Endothelial cell of umbilical vein (primary cell): Measurements from ENCODE around the gene CCDC121. TPM values are rescaled to one million over a fixed set of nuclear protein-coding genes. Genes with fewer than 3 reads are reported as not detected.

ENCODE experiments used
- BruUV-seq: library from RNA; stranded (reverse); fragments of 400-500 nt; replicated peaks from 2 replicates; lab custom pipeline; 2021; lab: Mats Ljungman, UMichigan
- CTCF ChIA-PET: fragments of 300-600, 350-600 bp; sonication (Branson Sonifier 250); formaldehyde crosslinking; loops from one replicate; lab custom pipeline; 2021; ENCODE audit warnings: antibody characterized with exemption, inconsistent platforms; lab: Charles Lee
- POLR2A ChIA-PET: fragments of 300-600, 350-600 bp; sonication (Branson Sonifier 250); formaldehyde crosslinking; loops from one replicate; lab custom pipeline; 2021; ENCODE audit warnings: antibody characterized with exemption, inconsistent platforms; lab: Charles Lee
- DNase-seq: peaks from one replicate; pipeline ENCODE4 v3.0.0-alpha.2; 2011; ENCODE audit warnings: low read depth, low spot score
- FAIRE-seq: peaks from 2 replicates; lab custom pipeline; 2011; peaks lifted over from hg19 to GRCh38; lab: Jason Lieb, UNC
- H2AFZ ChIP-seq: 2 replicates; pipeline ENCODE4 v1.6.0; 2012; ENCODE audit warnings: low read depth, low read length, control low read depth, inconsistent platforms
- H3K27ac ChIP-seq: 2 replicates; pipeline ENCODE4 v1.5.1; 2011; ENCODE audit warnings: low read depth, mild to moderate bottlenecking, control low read depth, low read length, moderate library complexity; ENCODE audit not compliant: insufficient read depth
- H3K27me3 ChIP-seq, 2 experiments: 2 replicates each; pipeline versions ENCODE4 v1.6.0 to v1.6.1; 2011; ENCODE audit warnings: low read length in 2 of 2, mixed read lengths in 1 of 2; ENCODE audit not compliant: control insufficient read depth in 2 of 2, insufficient read depth in 2 of 2
- H3K36me3 ChIP-seq, 2 experiments: 2 replicates in 1 of 2; 3 replicates in 1 of 2; pipeline ENCODE4 v1.5.1; 2011; ENCODE audit warnings: low read length in 2 of 2, mild to moderate bottlenecking in 1 of 2, moderate library complexity in 1 of 2; ENCODE audit not compliant: control insufficient read depth in 2 of 2, insufficient read depth in 2 of 2; ENCODE audit errors: extremely low read depth in 1 of 2
- H3K4me1 ChIP-seq: 3 replicates; pipeline ENCODE4 v1.5.1; 2011; ENCODE audit warnings: mild to moderate bottlenecking, low read length; ENCODE audit not compliant: control insufficient read depth, insufficient read depth; ENCODE audit errors: extremely low read depth
- H3K4me2 ChIP-seq: 2 replicates; pipeline ENCODE4 v1.6.1; 2011; ENCODE audit warnings: low read length, control low read depth, mixed read lengths; ENCODE audit not compliant: insufficient read depth
- H3K4me3 ChIP-seq, 3 experiments: fragments of 200-600 bp in 1 of 3; sonication (generic), shearing (Covaris generic) in 1 of 3; replicated peaks in 1 of 3; 2 replicates each; pipeline ENCODE4 v1.5.1; 2011 to 2016; ENCODE audit warnings: control low read depth in 3 of 3, low read length in 3 of 3, mild to moderate bottlenecking in 2 of 3, inconsistent platforms in 1 of 3, low read depth in 1 of 3, moderate library complexity in 1 of 3; ENCODE audit not compliant: insufficient read depth in 1 of 3
- H3K79me2 ChIP-seq: 2 replicates; pipeline ENCODE4 v1.6.0; 2012; ENCODE audit warnings: low read length, inconsistent platforms; ENCODE audit not compliant: control insufficient read depth, insufficient read depth
- H3K9ac ChIP-seq: replicated peaks from 2 replicates; pipeline ENCODE3; 2011; ENCODE audit warnings: low read length, control low read depth; ENCODE audit not compliant: insufficient read depth; ENCODE audit errors: extremely low read depth
- H3K9me1 ChIP-seq: replicated peaks from 3 replicates; pipeline ENCODE4 v1.6.0; 2011; ENCODE audit warnings: mild to moderate bottlenecking, low read length; ENCODE audit not compliant: control insufficient read depth, insufficient read depth; ENCODE audit errors: extremely low read depth
- H3K9me3 ChIP-seq: replicated peaks from 2 replicates; pipeline ENCODE4 v1.5.1; 2012; ENCODE audit warnings: low read length, inconsistent platforms; ENCODE audit not compliant: control insufficient read depth, insufficient read depth
- H4K20me1 ChIP-seq: replicated peaks from 2 replicates; pipeline ENCODE3; 2011; ENCODE audit warnings: mild to moderate bottlenecking, low read length; ENCODE audit not compliant: control insufficient read depth, insufficient read depth; ENCODE audit errors: extremely low read depth
- EZH2 ChIP-seq: IDR thresholded peaks from 2 replicates; pipeline ENCODE4 v1.6.1; 2012; ENCODE audit warnings: borderline replicate concordance, low read depth, mild to moderate bottlenecking, moderate library complexity, low read length, inconsistent platforms; ENCODE audit not compliant: severe bottlenecking
- FOS ChIP-seq: IDR thresholded peaks from 2 replicates; pipeline ENCODE4 v1.6.1; 2011; ENCODE audit warnings: mild to moderate bottlenecking, low read length, moderate library complexity, borderline replicate concordance; ENCODE audit not compliant: insufficient read depth
- GATA2 ChIP-seq: IDR thresholded peaks from 2 replicates; pipeline ENCODE4 v1.7.0; 2011; ENCODE audit warnings: low read depth, mild to moderate bottlenecking, moderate library complexity, mixed read lengths, low read length; ENCODE audit not compliant: insufficient read length, insufficient read depth
- JUN ChIP-seq: IDR thresholded peaks from 2 replicates; pipeline ENCODE4 v1.6.1; 2011; ENCODE audit warnings: borderline replicate concordance, low read depth; ENCODE audit not compliant: insufficient read length, insufficient read depth
- MYC ChIP-seq: IDR thresholded peaks from one replicate; pipeline ENCODE4 v1.6.1; 2011; ENCODE audit warnings: mild to moderate bottlenecking, low read depth, low read length
- POLR2A ChIP-seq: IDR thresholded peaks from 2 replicates; pipeline ENCODE4 v1.6.1; 2012; ENCODE audit warnings: low read depth, mild to moderate bottlenecking, control low read depth, low read length
- POLR2AphosphoS5 ChIP-seq: IDR thresholded peaks from 2 replicates; pipeline ENCODE4 v1.6.1; 2012; ENCODE audit warnings: low read depth, mild to moderate bottlenecking, control low read depth, low read length, moderate library complexity; ENCODE audit not compliant: insufficient read depth
- dilution Hi-C: fragments of 300-500 bp; cut with MboI; formaldehyde crosslinking; loops from one replicate; pipeline ENCODE4 v1.15.0; 2019; ENCODE audit warnings: low sequenced_read_pairs; ENCODE audit not compliant: extremely low pct_ligation_motif_present
- intact Hi-C: fragments of 100-400 bp; cut with micrococcal nuclease; formaldehyde crosslinking; loops from one replicate; pipeline ENCODE4 v1.10.0; 2022
- polyA plus RNA-seq, 4 experiments: library from polyadenylated mRNA; depleted of rRNA in 3 of 4; stranded (reverse) in 3 of 4; unstranded in 1 of 4; fragments of >200 nt; gene quantifications; 2 replicates each; pipeline versions ENCODE4 v1.2.1 to v1.2.3, GENCODE V29; 2011 to 2012; ENCODE audit warnings: missing spikeins in 1 of 4
- total RNA-seq: library from RNA; stranded (reverse); gene quantifications from 2 replicates; pipeline ENCODE4 v1.2.3, GENCODE V29; 2021
- TF ChIP-seq, protein P1 (sequence below): IDR thresholded peaks from 2 replicates; pipeline ENCODE4 v1.6.1; 2011; ENCODE audit not compliant: insufficient read depth, insufficient read length
- TF ChIP-seq, protein P2 (sequence below), 2 donors: IDR thresholded peaks; 1 replicate in 1 of 2; 2 replicates in 1 of 2; pipeline ENCODE4 v1.5.1; 2011; ENCODE audit warnings: low read length in 2 of 2, mild to moderate bottlenecking in 2 of 2, moderate library complexity in 2 of 2, control low read depth in 1 of 2, inconsistent platforms in 1 of 2, low read depth in 1 of 2; ENCODE audit not compliant: insufficient read depth in 1 of 2; ENCODE audit errors: extremely low read depth in 1 of 2

The CCDC121 gene
- total and polyA plus RNA-seq, 2 donors (not counting 3 experiments of a cell fraction or from before 2014, with no cell fraction given): 0.92 to 3.3 TPM

- Histone ChIP-seq H3K27me3 (no peaks in the 10 kb centered on the region), H3K4me2 (no peak overlapping the region), H3K9me1 (no peaks in the 10 kb centered on the region), H4K20me1 (no peaks in the 10 kb centered on the region), H3K9ac (no peak overlapping the region), H2AFZ (no peak overlapping the region), H3K36me3 (peaks cover 25 to 31% of the 10 kb centered on the region in 2 experiments), H3K4me3 (no peak overlapping the region), H3K27ac (no peak overlapping the region), H3K9me3 (no peaks in the 10 kb centered on the region), H3K4me1 (peaks cover 9% of the 10 kb centered on the region), H3K79me2 (no peaks in the 10 kb centered on the region)
- CTCF ChIA-PET: interaction anchor here (1.5 kb wide), 1 partner anchor 32 kb away, joined by 6 read pairs; no protein-coding TSS in a partner anchor
- DNase-seq (no peak), FAIRE-seq (no peak)
- intact Hi-C loops: no loop called here
- POLR2A ChIA-PET: no interaction called here
- dilution Hi-C loops: no loop called here
- no TSS peak for BruUV-seq
- no peak for TF ChIP-seq GATA2
- no peak for TF ChIP-seq POLR2AphosphoS5
- no peak for TF ChIP-seq FOS
- TF ChIP-seq JUN: no peak
- no peak for TF ChIP-seq MYC
- TF ChIP-seq, protein P1, sequence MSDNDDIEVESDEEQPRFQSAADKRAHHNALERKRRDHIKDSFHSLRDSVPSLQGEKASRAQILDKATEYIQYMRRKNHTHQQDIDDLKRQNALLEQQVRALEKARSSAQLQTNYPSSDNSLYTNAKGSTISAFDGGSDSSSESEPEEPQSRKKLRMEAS: no peak
- TF ChIP-seq, protein P2, sequence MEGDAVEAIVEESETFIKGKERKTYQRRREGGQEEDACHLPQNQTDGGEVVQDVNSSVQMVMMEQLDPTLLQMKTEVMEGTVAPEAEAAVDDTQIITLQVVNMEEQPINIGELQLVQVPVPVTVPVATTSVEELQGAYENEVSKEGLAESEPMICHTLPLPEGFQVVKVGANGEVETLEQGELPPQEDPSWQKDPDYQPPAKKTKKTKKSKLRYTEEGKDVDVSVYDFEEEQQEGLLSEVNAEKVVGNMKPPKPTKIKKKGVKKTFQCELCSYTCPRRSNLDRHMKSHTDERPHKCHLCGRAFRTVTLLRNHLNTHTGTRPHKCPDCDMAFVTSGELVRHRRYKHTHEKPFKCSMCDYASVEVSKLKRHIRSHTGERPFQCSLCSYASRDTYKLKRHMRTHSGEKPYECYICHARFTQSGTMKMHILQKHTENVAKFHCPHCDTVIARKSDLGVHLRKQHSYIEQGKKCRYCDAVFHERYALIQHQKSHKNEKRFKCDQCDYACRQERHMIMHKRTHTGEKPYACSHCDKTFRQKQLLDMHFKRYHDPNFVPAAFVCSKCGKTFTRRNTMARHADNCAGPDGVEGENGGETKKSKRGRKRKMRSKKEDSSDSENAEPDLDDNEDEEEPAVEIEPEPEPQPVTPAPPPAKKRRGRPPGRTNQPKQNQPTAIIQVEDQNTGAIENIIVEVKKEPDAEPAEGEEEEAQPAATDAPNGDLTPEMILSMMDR (IDR thresholded peaks at IDR 0.05; ENCODE audit: extremely low read depth in 1 of 2, insufficient read depth in 1 of 2, low read depth in 1 of 2, low read length in 2 of 2): no peak
- TF ChIP-seq POLR2A: no peak
- no peak for TF ChIP-seq EZH2
These were observed 22.2 kb upstream of the CCDC121 start for GRCh38 chr2:27651056-27651455.
